T-helper 1 cell treated with Interleukin-12 subunit alpha and Interleukin-12 subunit beta and Interleukin-4 antibody, amounts not matched to agents 30 ng/mL and 1 ng/mL, for 36 hours (primary cell): Measurements from ENCODE around the gene HCST. TPM values are rescaled to one million over a fixed set of nuclear protein-coding genes. Genes with fewer than 3 reads are reported as not detected.

Source experiments
- intact Hi-C: fragments of 100-400 bp; cut with micrococcal nuclease; formaldehyde crosslinking; loops from one replicate; pipeline ENCODE4 v1.15.1; 2024
- total RNA-seq: library from RNA; stranded (reverse); gene quantifications from 2 replicates; pipeline ENCODE4 v1.2.3, GENCODE V29; 2022

HCST gene
- total RNA-seq, 1 donor from 2014 or later = 101 TPM

- intact Hi-C loops = loop anchor here (5.0 kb wide), 2 partner anchors 385 to 1200 kb away; partner anchors contain the start of genes TMEM147 and ZNF181
These were observed 30.1 kb downstream of the HCST start for GRCh38 chr19:35932291-35932936.

GRCh38 chr19:35935911-35936737, 33.8 kb downstream of the HCST start, which contains the start of gene LRFN3:
LRFN3 (plus strand) TSS chr19:35936374; CDS start chr19:35939426, 3,052 bp downstream.
- intact Hi-C loops = loop anchor here (1.0 kb wide), 1 partner anchor 118 kb away; the partner anchor contains the start of genes THAP8 and WDR62

GRCh38 chr19:35936738-35937268, 34.5 kb downstream of the HCST start:
- intact Hi-C loops = loop anchor here (1.0 kb wide), 1 partner anchor 117 kb away; the partner anchor contains the start of genes THAP8 and WDR62

GRCh38 chr19:35937345-35938281, 35.3 kb downstream of the HCST start:
- intact Hi-C loops = no loop called here

- intact Hi-C loops = no loop called here
These were observed 36.2 kb downstream of the HCST start for GRCh38 chr19:35938282-35939224.

GRCh38 chr19:35939307-35940077, 37.2 kb downstream of the HCST start:
- intact Hi-C loops = no loop called here

- intact Hi-C loops = no loop called here
These were observed 37.9 kb downstream of the HCST start for GRCh38 chr19:35940078-35940775.

GRCh38 chr19:35940839-35941238, 38.5 kb downstream of the HCST start:
- intact Hi-C loops = no loop called here

- intact Hi-C loops = no loop called here
These were observed 39.9 kb downstream of the HCST start for GRCh38 chr19:35942235-35942634.

- intact Hi-C loops = no loop called here
These were observed 41.3 kb downstream of the HCST start for GRCh38 chr19:35943321-35944301.

GRCh38 chr19:35944556-35944955, 42.2 kb downstream of the HCST start:
- intact Hi-C loops = no loop called here

GRCh38 chr19:35945121-35945790, 42.9 kb downstream of the HCST start:
- intact Hi-C loops = no loop called here

GRCh38 chr19:35946203-35946602, 43.9 kb downstream of the HCST start:
- intact Hi-C loops = no loop called here

GRCh38 chr19:35949131-35949530, 46.8 kb downstream of the HCST start:
- intact Hi-C loops = no loop called here
